HepG2 (cell line): ENCODE results near the gene TLR4.

Experiments used
- ARID2 ChIP-seq: sonication (generic); formaldehyde crosslinking; IDR thresholded peaks from 2 replicates; pipeline ENCODE4 v1.8.1; 2022; ENCODE audit warnings: mild to moderate bottlenecking, missing genetic modification reagents, borderline replicate concordance
- CTCF ChIP-seq: sonication (generic); formaldehyde crosslinking; IDR thresholded peaks from 2 replicates; pipeline ENCODE4 v1.5.0; 2020; ENCODE audit warnings: mild to moderate bottlenecking, missing genetic modification reagents, moderate library complexity
- DMAP1 ChIP-seq: IDR thresholded peaks from 2 replicates; pipeline ENCODE4 v1.6.1; 2016
- NRL ChIP-seq: sonication (generic); formaldehyde crosslinking; IDR thresholded peaks from 2 replicates; pipeline ENCODE4 v1.5.0; 2020; ENCODE audit warnings: missing genetic modification reagents, mild to moderate bottlenecking, moderate library complexity, borderline replicate concordance
- TRAFD1 ChIP-seq: sonication (generic); formaldehyde crosslinking; IDR thresholded peaks from 2 replicates; pipeline ENCODE4 v1.5.1; 2020; ENCODE audit warnings: missing genetic modification reagents, mild to moderate bottlenecking, borderline replicate concordance
- ZNF564 ChIP-seq: sonication (generic); formaldehyde crosslinking; IDR thresholded peaks from 2 replicates; pipeline ENCODE4 v1.8.1; 2023; ENCODE audit warnings: mild to moderate bottlenecking, missing genetic modification reagents
- ZNF782 ChIP-seq: sonication (generic); formaldehyde crosslinking; IDR thresholded peaks from 2 replicates; pipeline ENCODE4 v1.4.0; 2020; ENCODE audit warnings: missing genetic modification reagents, mild to moderate bottlenecking, borderline replicate concordance
- ZSCAN5A ChIP-seq: sonication (generic); formaldehyde crosslinking; IDR thresholded peaks from 2 replicates; pipeline ENCODE4 v1.8.0; 2022; ENCODE audit warnings: mild to moderate bottlenecking, missing genetic modification reagents, borderline replicate concordance
- ZZZ3 ChIP-seq: sonication (generic); formaldehyde crosslinking; IDR thresholded peaks from 2 replicates; pipeline ENCODE4 v1.4.0; 2020; ENCODE audit warnings: missing genetic modification reagents, mild to moderate bottlenecking, borderline replicate concordance

GRCh38 chr9:117706421-117707116 is 2.4 kb downstream of the TLR4 start:
- TF ChIP-seq ZSCAN5A (CRISPR knock-in tag) (no peak), ZNF782 (no peak), TRAFD1 (CRISPR knock-in tag) (no peak), NRL (no peak), ZNF564 (CRISPR knock-in tag) (no peak), ARID2 (no peak), CTCF (CRISPR knock-in tag) (no peak), DMAP1 (no peak), ZZZ3 (no peak)
